Activated gamma-delta T cell treated with anti-CD3 and anti-CD28 coated beads, Interleukin-2, amount 50 U/mL, for 16 hours (primary cell): Measurements from ENCODE around the gene LYPD6.

Experiments used
- DNase-seq: peaks from one replicate; pipeline ENCODE4 v3.0.0-alpha.2; 2020; ENCODE audit warnings: low read depth

LYPD6 gene

DNA sequence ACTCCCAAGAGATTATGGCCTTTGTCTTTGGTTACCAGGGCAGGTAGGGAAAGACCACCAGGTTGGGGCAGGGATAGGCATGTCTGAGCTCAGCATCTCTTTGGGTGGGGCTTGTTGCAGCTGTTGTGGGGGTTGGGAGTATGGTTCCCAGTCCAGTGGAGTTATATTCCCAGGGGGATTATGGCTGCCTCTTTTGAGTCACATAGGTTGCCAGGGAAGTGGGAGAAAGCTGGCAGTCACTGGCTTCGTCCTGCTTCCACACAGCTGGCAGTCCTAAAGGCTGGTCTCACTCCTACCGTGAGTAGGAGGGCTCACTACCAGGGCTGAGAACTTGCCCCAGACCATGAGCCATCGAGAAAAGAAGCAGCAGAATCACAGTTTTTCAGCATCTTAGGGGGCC is 79.1 kb downstream of the LYPD6 start:
- no peak for DNase-seq

DNA sequence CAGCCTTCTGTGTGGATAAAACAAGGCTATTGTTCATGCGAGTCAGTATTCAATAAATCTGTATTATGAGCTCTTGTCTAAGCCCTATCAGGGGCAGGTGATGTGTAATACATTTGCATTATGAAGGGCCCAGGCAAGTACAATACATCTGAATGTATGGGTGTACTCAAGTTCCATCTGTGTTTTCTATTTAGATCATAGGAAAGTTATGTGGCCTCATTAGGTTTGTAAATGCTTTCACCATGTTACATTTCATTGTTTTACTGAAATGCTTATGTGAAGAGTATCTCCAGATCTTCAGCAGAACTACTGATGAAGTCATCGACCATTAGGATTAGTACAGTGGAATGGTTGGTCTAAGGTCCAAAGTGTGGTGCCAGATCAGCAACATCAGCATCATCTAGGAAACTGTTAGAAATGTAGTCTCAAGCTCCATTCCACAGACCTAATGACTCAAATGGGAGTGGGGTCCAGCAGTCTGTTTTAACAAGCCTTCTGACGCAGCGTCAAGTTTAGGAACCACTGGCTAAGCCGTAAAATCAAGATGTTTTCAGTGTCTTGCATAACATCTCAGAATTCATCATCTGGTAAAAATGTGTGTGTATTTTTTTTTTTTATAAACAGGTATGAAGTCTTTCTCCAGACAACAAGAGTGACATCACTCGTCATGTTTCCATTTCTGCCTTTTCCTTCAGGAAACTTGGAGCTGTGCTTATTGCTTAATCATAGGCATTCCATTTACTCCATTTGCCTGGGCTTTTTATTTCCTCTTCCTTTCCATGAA is 80.5 kb downstream of the LYPD6 start:
- no peak for DNase-seq

- DNase-seq: no peak
Observed at GRCh38 chr2:149413487-149413886, 83.1 kb downstream of the LYPD6 start.

- DNase-seq: no peak
Observed at GRCh38 chr2:149415086-149415485, 84.7 kb downstream of the LYPD6 start.

- DNase-seq: no peak
Observed at GRCh38 chr2:149418065-149418464, 87.7 kb downstream of the LYPD6 start.

GRCh38 chr2:149420053-149420963 is 89.9 kb downstream of the LYPD6 start:
- no peak for DNase-seq

DNA sequence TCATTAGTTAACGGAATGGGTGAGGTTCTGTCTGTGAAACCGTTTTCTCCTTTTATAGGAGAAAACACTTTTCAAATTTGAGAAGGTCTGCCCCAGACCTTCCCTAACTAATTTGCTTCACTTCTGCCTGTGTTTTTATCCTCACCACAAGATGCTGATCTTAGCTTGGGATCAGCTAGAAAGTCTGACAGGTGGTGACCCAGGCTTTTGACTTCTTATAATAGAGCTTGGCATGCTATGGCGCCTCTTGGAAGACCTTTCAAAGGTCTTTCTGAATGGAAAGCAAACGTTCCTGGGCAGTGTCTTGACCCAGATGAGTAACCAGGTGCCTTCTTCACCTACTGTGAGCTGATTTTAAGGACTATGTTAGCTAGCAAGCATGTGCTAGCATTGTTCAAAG is 91.4 kb downstream of the LYPD6 start:
- no peak for DNase-seq

- DNase-seq: no peak
Observed at GRCh38 chr2:149422337-149422990, 92.1 kb downstream of the LYPD6 start.

DNA sequence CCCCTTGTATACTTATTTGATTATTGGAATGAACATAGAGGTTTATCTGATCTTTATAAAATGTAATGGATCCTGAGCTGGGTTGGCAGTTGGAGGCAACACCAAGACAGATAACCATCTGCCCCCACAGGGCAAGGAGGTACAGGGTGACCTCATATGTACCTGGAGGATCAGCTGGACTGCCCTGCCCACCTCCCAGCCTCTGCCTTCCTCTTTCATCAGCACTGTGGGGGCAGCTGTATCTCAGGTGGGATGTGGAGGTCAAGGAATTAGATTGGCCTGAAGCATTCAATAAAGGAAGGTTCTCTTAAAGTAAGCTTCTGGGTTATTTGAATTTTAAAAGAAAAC is 92.6 kb downstream of the LYPD6 start:
- no peak for DNase-seq

- DNase-seq: no peak
Observed at GRCh38 chr2:149423630-149424029, 93.2 kb downstream of the LYPD6 start.

- DNase-seq: no peak
Observed at GRCh38 chr2:149427387-149427786, 97.0 kb downstream of the LYPD6 start.

DNA sequence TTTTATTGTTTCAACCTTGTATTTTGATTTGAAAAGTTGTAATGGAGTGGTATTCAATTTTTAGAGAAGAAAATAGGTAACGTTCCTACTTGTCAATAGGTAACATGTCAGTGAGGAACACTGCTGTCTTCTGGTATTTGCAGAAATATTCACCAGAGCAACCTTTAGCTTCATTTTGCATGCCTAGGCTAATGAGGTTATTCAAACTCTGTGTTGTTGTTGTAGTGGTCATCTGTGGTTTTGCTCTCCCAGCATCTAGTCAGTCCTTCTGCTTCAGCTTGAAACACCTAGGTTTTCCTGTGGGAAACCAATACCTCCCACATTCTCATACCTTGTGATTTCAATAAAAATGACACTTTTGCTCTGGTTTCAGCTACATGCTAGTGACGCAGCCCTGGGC is 98.4 kb downstream of the LYPD6 start:
- no peak for DNase-seq

GRCh38 chr2:149430743-149431736 is 100.7 kb downstream of the LYPD6 start:
- DNase-seq: no peak

GRCh38 chr2:149438330-149438960 is 108.1 kb downstream of the LYPD6 start:
- no peak for DNase-seq

DNA sequence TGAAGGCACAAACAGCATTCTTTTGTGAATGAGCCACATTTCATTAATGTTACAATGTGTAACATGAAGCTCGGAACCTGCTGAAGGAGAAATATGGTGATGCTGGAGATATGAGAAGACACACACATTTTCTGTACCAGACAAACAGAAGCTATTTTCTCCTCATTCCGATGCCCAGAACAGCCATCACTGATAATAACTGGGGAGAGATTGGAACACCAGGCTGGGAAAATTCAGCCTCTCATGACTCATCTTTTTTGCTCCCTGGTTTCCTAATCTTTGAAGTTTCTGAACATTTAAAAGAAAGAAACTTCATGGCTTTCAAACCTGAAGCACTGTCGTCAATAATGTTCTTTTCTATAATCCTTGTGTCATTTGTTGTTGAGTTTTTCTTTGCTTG is 110.9 kb downstream of the LYPD6 start:
- DNase-seq: no peak

- DNase-seq: no peak
Observed at GRCh38 chr2:149442346-149442745, 112.0 kb downstream of the LYPD6 start.

DNA sequence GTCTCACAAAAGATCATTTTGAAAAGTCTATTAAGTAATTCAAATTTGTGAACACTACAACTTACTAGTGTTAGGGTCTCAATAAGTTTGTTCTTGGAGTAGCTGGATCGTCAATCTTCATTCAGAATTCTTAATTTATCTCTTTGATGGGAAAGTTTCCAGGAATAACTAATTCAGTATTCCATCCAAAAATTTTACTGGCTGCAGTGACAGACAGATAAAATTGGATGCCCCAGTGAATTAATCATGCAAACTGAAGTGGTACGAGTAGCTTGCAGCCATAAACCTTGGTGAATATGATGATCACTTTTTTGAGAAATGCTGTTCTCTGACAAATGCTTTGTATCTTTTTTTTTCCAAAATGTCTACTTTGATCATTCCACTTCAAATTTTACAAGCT is 112.8 kb downstream of the LYPD6 start:
- no peak for DNase-seq

GRCh38 chr2:149446748-149447147 is 116.4 kb downstream of the LYPD6 start:
- no peak for DNase-seq

DNA sequence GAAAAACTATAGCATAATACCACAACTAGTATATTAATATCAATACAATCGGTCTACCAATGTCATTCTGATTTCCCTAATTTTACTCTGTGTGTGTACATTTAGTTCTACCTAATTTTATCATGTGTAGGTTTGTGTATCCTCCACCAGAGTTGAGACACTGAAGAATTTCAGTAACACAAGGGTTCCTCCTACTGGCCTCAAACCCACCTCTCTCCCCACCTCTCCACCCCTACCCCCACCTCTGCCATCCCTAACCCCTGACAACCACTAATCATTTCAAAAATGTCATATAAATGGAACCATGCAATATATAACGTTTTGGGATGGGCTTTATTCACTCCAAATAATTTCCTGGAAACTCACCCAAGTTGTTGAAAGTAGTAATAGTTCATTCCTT is 117.9 kb downstream of the LYPD6 start:
- DNase-seq: no peak

- DNase-seq: no peak
Observed at GRCh38 chr2:149449017-149449416, 118.6 kb downstream of the LYPD6 start.
